HG03342 (cell line): ENCODE results near the gene CAP2.
"Not testable (repeated sequence)": the region's sequence is repeated elsewhere in the genome, so short reads cannot be mapped to it uniquely, and the experiment has no call there.

Experiments
- ATAC-seq: cut with Tn5 transposase; IDR thresholded peaks from one replicate; pipeline ENCODE4 v1.9.1; 2021; ENCODE audit warnings: mild to moderate bottlenecking, moderate library complexity; ENCODE audit not compliant: unreplicated experiment

Gene CAP2

DNA sequence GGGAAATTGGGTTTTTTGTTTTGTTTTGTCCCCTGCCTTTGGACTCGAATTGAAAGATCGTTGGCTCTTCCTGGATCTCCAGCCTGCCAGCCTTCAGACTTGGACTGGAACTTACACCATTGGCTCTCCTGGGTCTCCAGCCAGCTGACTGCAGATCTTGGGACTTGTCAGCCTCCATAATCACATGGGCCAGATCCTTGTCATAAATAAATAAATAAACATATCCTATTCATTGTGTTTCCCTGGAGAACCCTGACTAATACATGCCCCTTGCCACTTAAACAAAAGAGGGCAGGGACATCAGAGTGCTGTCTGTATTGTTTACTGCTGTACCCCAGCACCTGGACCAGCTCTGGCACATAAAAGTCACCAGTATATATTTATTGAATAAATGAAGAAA, 101.5 kb downstream of the CAP2 start:
- ATAC-seq: no peak

- ATAC-seq: no peak
Measured at GRCh38 chr6:17497535-17498095, 104.2 kb downstream of the CAP2 start.

DNA sequence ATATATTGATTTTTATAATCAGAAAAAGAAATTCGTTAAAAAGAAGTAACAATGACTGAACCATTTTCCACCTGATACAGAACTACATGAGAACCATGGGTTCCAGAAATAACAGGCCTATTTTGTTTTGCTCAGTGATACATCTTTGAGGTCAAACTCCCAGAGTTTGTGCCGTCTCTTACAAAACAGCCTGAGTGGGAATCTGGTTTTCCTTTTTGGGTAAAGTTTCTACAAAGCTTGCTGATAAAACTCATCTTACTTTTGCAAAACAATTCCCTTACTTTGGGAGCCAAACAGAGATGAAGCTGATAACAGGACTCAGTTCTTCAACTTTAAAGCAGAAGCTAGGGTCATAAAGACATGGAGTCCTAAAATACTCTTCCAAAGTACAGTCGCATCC, 108.0 kb downstream of the CAP2 start:
- no peak for ATAC-seq

DNA sequence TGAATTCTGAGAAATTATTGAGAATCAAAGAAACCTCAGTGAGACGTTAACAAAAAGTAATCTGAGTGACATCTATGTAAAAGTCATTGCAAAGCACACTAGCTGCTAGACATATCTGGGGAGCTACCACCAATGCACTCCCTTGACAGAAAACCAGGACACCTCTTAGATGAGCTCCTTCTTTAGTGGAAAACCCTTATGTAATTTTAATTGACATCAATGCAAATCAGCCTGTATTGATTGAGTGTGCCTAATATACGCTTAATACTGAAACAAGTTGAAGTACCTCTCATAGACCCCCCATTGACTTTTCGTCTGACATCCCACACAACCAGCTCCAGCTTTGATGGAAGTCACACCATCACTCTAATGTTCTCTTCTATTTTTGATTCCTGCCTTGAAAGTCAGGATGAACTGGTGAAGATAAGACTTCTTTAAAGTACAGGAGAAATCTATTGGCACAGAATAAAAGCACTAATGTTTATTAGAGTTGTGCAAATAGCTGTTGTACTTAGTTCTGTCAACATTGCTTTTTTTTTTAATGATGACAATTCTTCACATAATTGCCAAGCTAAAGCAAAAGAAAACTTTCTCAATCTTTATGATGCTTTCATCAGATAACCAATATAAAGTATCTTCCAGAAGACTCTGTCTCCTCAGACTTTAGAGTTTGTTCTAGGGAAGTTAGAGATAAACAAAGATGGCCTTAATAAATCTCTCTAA, 108.7 kb downstream of the CAP2 start:
- ATAC-seq: no peak

DNA sequence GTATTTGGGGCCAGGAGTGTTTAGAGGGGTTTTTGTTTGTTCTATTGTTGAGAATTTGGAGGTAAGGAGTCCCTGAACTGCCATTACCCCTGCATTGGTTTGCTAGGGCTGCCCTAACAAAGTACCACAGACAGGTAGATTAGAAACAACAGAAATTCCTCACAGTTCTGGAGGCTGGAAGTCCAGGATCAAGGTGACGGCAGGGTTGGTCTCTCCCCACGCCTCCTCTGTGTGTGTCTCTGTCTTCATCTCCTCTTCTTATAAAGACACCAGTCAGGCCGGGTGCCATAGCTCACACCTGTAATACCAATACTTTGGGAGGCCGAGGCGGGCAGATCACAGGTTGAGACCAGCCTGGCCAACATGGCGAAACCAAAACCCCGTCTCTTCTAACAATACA, 109.7 kb downstream of the CAP2 start:
- ATAC-seq: no peak

DNA sequence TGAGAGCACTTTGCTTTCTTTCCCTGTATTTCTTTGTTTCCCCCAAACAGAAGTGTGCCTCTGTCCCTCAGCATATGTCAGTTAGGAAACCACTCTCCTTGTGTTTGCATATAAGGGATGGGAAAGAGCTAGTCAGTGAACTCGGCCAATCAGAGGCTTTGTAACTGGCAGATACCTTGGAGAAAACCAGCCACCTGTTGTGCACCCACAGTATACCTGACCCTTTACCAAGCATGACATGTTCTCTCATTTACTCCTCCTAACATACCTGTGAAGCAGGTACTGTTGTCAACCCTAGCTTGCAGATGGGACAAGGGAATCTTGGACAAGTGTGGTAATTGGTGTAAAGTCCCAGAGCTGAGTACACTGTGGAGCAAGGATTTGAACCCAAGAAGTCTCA, 110.6 kb downstream of the CAP2 start:
- ATAC-seq: no peak

- peak; percentile 59 for ATAC-seq
Measured at GRCh38 chr6:17505062-17505476, 111.7 kb downstream of the CAP2 start.

DNA sequence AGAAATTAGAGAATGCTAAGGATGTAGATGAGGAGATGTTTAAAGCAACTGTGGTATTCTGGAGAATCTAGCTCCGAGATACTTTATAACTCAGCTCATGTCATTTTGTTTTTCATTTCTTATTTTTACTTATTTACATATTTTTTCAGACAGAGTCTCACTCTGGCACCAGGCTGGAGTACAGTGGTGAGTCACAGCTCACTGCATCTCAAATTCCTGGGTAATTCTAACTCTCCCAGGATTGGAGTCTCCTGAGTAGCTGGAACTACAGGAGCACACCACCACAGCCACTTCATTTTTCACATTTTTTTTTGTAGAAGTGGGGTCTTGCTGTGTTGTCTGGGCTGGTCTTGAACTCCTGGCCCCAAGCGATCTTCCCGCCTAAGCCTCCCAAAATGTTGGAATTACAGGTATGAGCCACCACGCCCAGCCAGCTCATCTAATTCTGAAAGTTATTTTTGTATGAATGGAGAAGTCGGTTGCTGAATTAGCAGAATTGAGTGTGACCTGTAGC, 112.4 kb downstream of the CAP2 start:
- ATAC-seq: no peak

DNA sequence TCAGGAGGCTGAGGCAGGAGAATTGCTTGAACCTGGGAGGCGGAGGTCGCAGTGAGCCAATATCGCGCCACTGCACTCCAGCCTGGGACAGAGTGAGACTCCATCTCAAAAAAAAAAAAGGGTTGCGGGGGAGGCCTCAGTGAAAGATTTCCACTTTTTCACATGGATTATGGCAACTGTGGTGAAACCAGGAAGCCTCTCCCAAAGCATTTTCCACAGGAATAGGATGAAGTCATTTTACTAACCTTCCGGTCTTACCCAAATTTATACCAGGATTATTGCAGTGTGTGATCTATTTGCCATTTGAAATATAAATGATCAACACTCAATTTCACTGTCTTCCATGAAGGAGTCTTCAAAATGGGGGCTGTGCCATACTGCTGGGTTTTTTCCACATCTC, 113.1 kb downstream of the CAP2 start:
- ATAC-seq: no peak

GRCh38 chr6:17506962-17507361, 113.6 kb downstream of the CAP2 start:
- ATAC-seq: no peak

DNA sequence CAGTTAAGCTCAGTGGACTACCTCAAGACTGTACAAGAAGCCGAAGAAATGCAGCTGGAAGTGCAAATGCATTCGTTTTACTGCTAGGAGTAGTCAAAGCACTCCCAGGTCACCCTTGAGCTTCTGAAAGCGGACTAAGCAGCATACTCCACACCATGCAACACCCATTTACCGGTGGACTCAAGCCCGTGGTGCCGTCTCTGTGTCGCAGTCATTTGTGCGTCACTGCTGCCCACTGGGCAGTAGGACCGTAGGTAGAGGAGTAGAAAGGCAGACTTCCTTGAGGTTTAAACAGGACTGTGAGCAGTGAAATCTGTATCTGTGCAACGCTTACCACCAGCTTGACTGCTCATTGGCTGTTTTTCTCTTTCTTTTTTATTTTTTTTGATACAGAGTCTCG, 117.7 kb downstream of the CAP2 start:
- no peak for ATAC-seq

DNA sequence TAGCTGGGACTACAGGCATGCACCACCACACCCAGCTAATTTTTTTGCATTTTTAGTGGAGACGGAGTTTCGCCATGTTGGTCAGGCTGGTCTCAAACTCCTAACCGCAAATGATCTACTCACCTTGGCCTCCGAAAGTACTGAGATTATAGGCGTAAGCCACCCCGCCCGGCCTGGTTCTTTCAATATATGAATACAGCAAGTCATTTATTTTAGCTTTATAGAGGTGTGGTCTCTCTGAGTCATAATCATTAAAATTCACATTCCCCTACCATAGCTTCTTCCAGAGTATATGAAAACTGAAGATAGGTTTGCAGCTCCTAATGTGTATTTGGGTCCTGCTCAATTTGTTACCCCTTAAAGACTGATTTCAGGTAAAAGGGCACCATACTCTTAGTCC, 118.2 kb downstream of the CAP2 start:
- no peak for ATAC-seq

- ATAC-seq: no peak
Measured at GRCh38 chr6:17519120-17519519, 125.7 kb downstream of the CAP2 start.

- no peak for ATAC-seq
Measured at GRCh38 chr6:17525637-17526036, 132.2 kb downstream of the CAP2 start.

DNA sequence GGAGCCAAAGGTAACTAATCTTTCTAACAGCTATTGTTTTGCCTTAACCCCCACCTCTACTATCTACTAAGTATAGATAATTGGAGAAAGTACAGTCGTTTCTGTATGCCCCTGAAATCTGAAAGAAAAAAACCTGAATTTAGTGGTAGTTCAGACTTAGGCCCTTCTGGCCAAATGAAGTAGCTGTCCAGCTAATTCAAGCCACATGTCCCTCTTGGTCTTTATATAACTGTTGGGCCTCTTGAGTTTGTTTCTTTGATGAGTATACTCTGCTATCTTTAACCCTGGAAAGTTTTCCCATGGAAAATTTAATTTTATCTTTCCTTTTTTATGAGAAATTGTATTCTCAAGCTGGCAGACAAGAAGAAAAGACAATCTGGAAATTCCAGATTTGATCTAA, 133.7 kb downstream of the CAP2 start:
- ATAC-seq: no peak

- no peak for ATAC-seq
Measured at GRCh38 chr6:17530321-17530835, 137.0 kb downstream of the CAP2 start.

- peak; percentile 64 for ATAC-seq
Measured at GRCh38 chr6:17536586-17536985, 143.2 kb downstream of the CAP2 start.

- ATAC-seq: no peak
Measured at GRCh38 chr6:17542243-17542642, 148.8 kb downstream of the CAP2 start.

- not testable (repeated sequence) for ATAC-seq
Measured at GRCh38 chr6:17545681-17546080, 152.3 kb downstream of the CAP2 start.

DNA sequence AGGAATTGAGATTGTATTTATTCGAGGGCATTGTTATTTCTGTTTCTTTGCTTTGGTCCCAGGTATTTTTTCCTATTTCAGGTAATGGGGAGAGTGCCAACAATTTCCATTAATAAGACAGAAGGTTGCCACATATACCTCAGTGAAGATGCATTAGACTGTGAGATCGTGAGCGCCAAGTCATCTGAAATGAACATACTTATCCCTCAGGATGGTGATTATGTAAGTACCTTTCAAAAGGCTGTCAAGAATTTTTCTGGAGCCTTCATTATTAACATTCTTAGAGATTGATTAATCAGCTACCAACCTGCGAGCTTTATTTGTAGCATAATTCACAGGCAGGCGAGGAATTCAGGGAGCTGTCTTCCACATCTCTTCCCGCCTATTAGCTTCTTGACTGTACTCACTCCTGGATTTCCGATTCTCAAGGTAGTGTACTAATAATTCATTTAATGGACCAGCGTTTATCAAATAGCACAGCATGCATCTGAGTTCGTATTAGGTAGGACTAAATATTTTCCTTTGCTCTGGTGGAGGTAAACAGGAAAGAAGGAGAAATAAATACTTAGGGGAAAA, 158.1 kb downstream of the CAP2 start:
- no peak for ATAC-seq

DNA sequence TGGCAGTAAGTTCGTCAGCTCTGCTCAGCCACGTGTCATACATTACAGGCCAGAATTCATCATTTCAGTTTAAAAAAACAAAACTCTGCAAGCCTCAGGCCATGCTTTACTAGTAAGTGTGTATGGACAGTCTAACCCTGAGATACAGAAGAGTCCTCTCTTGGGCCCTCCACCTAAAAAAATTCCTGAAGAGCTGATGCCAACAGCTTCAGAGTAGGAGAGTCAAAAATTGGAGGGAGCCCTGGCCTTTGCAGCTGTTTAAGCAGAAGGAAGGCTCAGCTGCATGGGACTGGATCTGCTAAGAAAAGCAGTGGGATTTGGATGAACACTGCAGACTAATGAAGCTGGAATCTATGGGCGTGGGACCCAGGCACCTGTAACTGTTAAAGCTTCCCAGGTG, 159.5 kb downstream of the CAP2 start:
- ATAC-seq: no peak

GRCh38 chr6:17556014-17556413, 162.6 kb downstream of the CAP2 start:
- ATAC-seq: no peak
